HG02642 (cell line): ENCODE data around the gene PHACTR2.
"Not testable (repeated sequence)": the region's sequence is repeated elsewhere in the genome, so short reads cannot be mapped to it uniquely, and the experiment has no call there.

Source experiments
- ATAC-seq: cut with Tn5 transposase; IDR thresholded peaks from one replicate; pipeline ENCODE4 v1.9.1; 2021; ENCODE audit warnings: mild to moderate bottlenecking; ENCODE audit not compliant: unreplicated experiment, poor library complexity

Gene PHACTR2

GRCh38 chr6:143677891-143678791 lies at the start of gene PHACTR2:
Gene PHACTR2 (plus strand): TSS chr6:143677965. CDS start chr6:143678164, 199 bp downstream.
- ATAC-seq = no peak

- ATAC-seq = no peak
Measured at GRCh38 chr6:143629104-143630080, 48.4 kb upstream of the PHACTR2 start.

GRCh38 chr6:143631196-143631595 lies 46.6 kb upstream of the PHACTR2 start:
- ATAC-seq = not testable (repeated sequence)

GRCh38 chr6:143632894-143633293 lies 44.9 kb upstream of the PHACTR2 start:
- ATAC-seq = no peak

- ATAC-seq = no peak
Measured at GRCh38 chr6:143634486-143634885, 43.3 kb upstream of the PHACTR2 start.

- no peak for ATAC-seq
Measured at GRCh38 chr6:143637691-143638090, 40.1 kb upstream of the PHACTR2 start.

GRCh38 chr6:143642403-143642802 lies 35.4 kb upstream of the PHACTR2 start:
- ATAC-seq = no peak

GRCh38 chr6:143647191-143647590 lies 30.6 kb upstream of the PHACTR2 start:
- ATAC-seq = no peak

GRCh38 chr6:143647732-143648131 lies 30.0 kb upstream of the PHACTR2 start:
- ATAC-seq = no peak

- ATAC-seq = not testable (repeated sequence)
Measured at GRCh38 chr6:143649319-143649718, 28.4 kb upstream of the PHACTR2 start.

GRCh38 chr6:143651328-143651727 lies 26.4 kb upstream of the PHACTR2 start:
- ATAC-seq = not testable (repeated sequence)

GRCh38 chr6:143652841-143653331 lies 24.9 kb upstream of the PHACTR2 start:
- ATAC-seq = no peak

- ATAC-seq = no peak
Measured at GRCh38 chr6:143655541-143655940, 22.2 kb upstream of the PHACTR2 start.

- ATAC-seq = no peak
Measured at GRCh38 chr6:143656026-143656425, 21.7 kb upstream of the PHACTR2 start.

- ATAC-seq = no peak
Measured at GRCh38 chr6:143657809-143658208, 20.0 kb upstream of the PHACTR2 start.

GRCh38 chr6:143660170-143660569 lies 17.6 kb upstream of the PHACTR2 start:
- not testable (repeated sequence) for ATAC-seq

GRCh38 chr6:143664171-143664570 lies 13.6 kb upstream of the PHACTR2 start:
- ATAC-seq = no peak

- not testable (repeated sequence) for ATAC-seq
Measured at GRCh38 chr6:143666007-143666406, 11.8 kb upstream of the PHACTR2 start.

- not testable (repeated sequence) for ATAC-seq
Measured at GRCh38 chr6:143669483-143669882, 8.3 kb upstream of the PHACTR2 start.

- ATAC-seq = no peak
Measured at GRCh38 chr6:143673669-143674068, 4.1 kb upstream of the PHACTR2 start.
